Suprapubic skin (tissue), 3 donors: ENCODE data around the gene ONECUT2.

Experiments used
- CTCF ChIP-seq, 2 donors: fragments of 200-600 bp in 1 of 2; fragments of 450-650 bp in 1 of 2; sonication (generic) in 1 of 2; IDR thresholded peaks; one replicate each; pipeline ENCODE4 v1.5.1; 2016 to 2019; ENCODE audit warnings: antibody characterized with exemption in 2 of 2, mild to moderate bottlenecking in 1 of 2, moderate library complexity in 1 of 2
- POLR2A ChIP-seq, 2 donors: fragments of 450-650 bp; IDR thresholded peaks; one replicate each; pipeline ENCODE4 v1.6.1; 2017; ENCODE audit warnings: antibody characterized with exemption in 2 of 2, mild to moderate bottlenecking in 2 of 2, moderate library complexity in 2 of 2

GRCh38 chr18:57534511-57534909 is 99.3 kb downstream of the ONECUT2 start:
- no peak for TF ChIP-seq CTCF (IDR thresholded peaks at IDR 0.05)
- no peak for TF ChIP-seq POLR2A (IDR thresholded peaks at IDR 0.05)
